MM.1S (cell line): ENCODE measurements around the gene ARFRP1.

Source experiments
- DNase-seq: peaks from one replicate; pipeline ENCODE4 v3.0.0-alpha.2; 2015
- H2AFZ ChIP-seq: fragments of 300-600 bp; sonication (generic); 2 replicates; pipeline ENCODE4 v1.6.0; 2016; ENCODE audit warnings: antibody characterized with exemption, low read length
- H3F3A ChIP-seq: fragments of 300-600 bp; sonication (generic); 2 replicates; pipeline ENCODE4 v1.6.1; 2016; ENCODE audit warnings: mild to moderate bottlenecking, antibody characterized with exemption, low read length, moderate library complexity, mixed read lengths; ENCODE audit not compliant: insufficient read depth
- H3K27ac ChIP-seq: fragments of 300-600 bp; sonication (generic); 2 replicates; pipeline ENCODE4 v1.5.1; 2016; ENCODE audit warnings: mild to moderate bottlenecking, low read length
- H3K27me3 ChIP-seq: fragments of 300-600 bp; sonication (generic); replicated peaks from 2 replicates; pipeline ENCODE4 v1.6.0; 2016; ENCODE audit warnings: low read length; ENCODE audit not compliant: insufficient read depth
- H3K36me3 ChIP-seq: fragments of 300-600 bp; sonication (generic); replicated peaks from 2 replicates; pipeline ENCODE4 v1.6.1; 2016; ENCODE audit warnings: mild to moderate bottlenecking, low read length, mixed read lengths; ENCODE audit not compliant: insufficient read depth
- H3K4me1 ChIP-seq: fragments of 300-600 bp; sonication (generic); 2 replicates; pipeline ENCODE4 v1.6.1; 2016; ENCODE audit warnings: low read length, mixed read lengths
- H3K4me2 ChIP-seq: fragments of 300-600 bp; sonication (generic); 2 replicates; pipeline ENCODE4 v1.6.0; 2016; ENCODE audit warnings: low read depth, low read length
- H3K4me3 ChIP-seq: fragments of 300-600 bp; sonication (generic); 2 replicates; pipeline ENCODE4 v1.5.1; 2016; ENCODE audit warnings: low read length, mixed read lengths
- H3K79me2 ChIP-seq: fragments of 300-600 bp; sonication (generic); 2 replicates; pipeline ENCODE4 v1.6.1; 2016; ENCODE audit warnings: mixed run types, low read length, mixed read lengths
- H3K9ac ChIP-seq: fragments of 300-600 bp; sonication (generic); 2 replicates; pipeline ENCODE4 v1.6.1; 2016; ENCODE audit warnings: low read length, mixed read lengths
- H3K9me2 ChIP-seq: fragments of 300-600 bp; sonication (generic); replicated peaks from 2 replicates; pipeline ENCODE4 v1.6.1; 2016; ENCODE audit warnings: mild to moderate bottlenecking, low read length, mixed read lengths; ENCODE audit not compliant: insufficient read depth
- H3K9me3 ChIP-seq: fragments of 300-600 bp; sonication (generic); replicated peaks from 2 replicates; pipeline ENCODE4 v1.6.1; 2016; ENCODE audit warnings: mild to moderate bottlenecking, low read length, mixed read lengths; ENCODE audit not compliant: insufficient read depth
- H4K20me1 ChIP-seq: fragments of 300-600 bp; sonication (generic); 2 replicates; pipeline ENCODE4 v1.6.1; 2016; ENCODE audit warnings: mild to moderate bottlenecking, low read length, moderate library complexity, mixed read lengths; ENCODE audit not compliant: insufficient read depth
- CTCF ChIP-seq: fragments of 300-600 bp; sonication (generic); IDR thresholded peaks from 2 replicates; pipeline ENCODE4 v1.5.1; 2016; ENCODE audit warnings: antibody characterized with exemption, low read length, mixed read lengths
- EZH2 ChIP-seq: fragments of 300-600 bp; sonication (generic); optimal IDR thresholded peaks from 2 replicates; pipeline ENCODE3; 2017; ENCODE audit warnings: low read depth, mild to moderate bottlenecking, antibody characterized with exemption, low read length, mixed read lengths
- EZH2phosphoT487 ChIP-seq: fragments of 300-600 bp; sonication (generic); IDR thresholded peaks from 2 replicates; pipeline ENCODE4 v1.6.1; 2018; ENCODE audit warnings: antibody characterized with exemption, low read length

The ARFRP1 gene

GRCh38 chr20:63754008-63754407 lies 46.2 kb upstream of the ARFRP1 start:
- Histone ChIP-seq H3K4me3 (no peak overlapping the region), H3K4me1 (no peaks in the 10 kb centered on the region), H2AFZ (no peak overlapping the region), H3K4me2 (no peak overlapping the region), H3K27ac (no peak overlapping the region), H3K9me3 (no peaks in the 10 kb centered on the region), H3F3A (no peaks in the 10 kb centered on the region), H3K9me2 (no peaks in the 10 kb centered on the region), H4K20me1 (no peaks in the 10 kb centered on the region), H3K79me2 (no peaks in the 10 kb centered on the region), H3K36me3 (no peaks in the 10 kb centered on the region), H3K27me3 (peaks cover 75% of the 10 kb centered on the region), H3K9ac (no peak overlapping the region)
- no peak for TF ChIP-seq CTCF
- TF ChIP-seq EZH2phosphoT487: no peak
- no peak for TF ChIP-seq EZH2
- no peak for DNase-seq

GRCh38 chr20:63753381-63753780 lies 45.6 kb upstream of the ARFRP1 start:
- Histone ChIP-seq H3K9ac (no peak overlapping the region), H3F3A (no peaks in the 10 kb centered on the region), H3K9me3 (no peaks in the 10 kb centered on the region), H2AFZ (no peak overlapping the region), H3K27me3 (peaks cover 72% of the 10 kb centered on the region), H4K20me1 (no peaks in the 10 kb centered on the region), H3K4me1 (no peaks in the 10 kb centered on the region), H3K27ac (no peak overlapping the region), H3K9me2 (no peaks in the 10 kb centered on the region), H3K79me2 (no peaks in the 10 kb centered on the region), H3K4me2 (no peak overlapping the region), H3K4me3 (no peak overlapping the region), H3K36me3 (no peaks in the 10 kb centered on the region)
- no peak for DNase-seq
- no peak for TF ChIP-seq EZH2phosphoT487
- TF ChIP-seq CTCF: no peak
- no peak for TF ChIP-seq EZH2

GRCh38 chr20:63752411-63753101 lies 44.8 kb upstream of the ARFRP1 start:
- H4K20me1 ChIP-seq: no peaks in the 10 kb centered on the region
- DNase-seq: no peak
- no peaks in the 10 kb centered on the region for H3K36me3 ChIP-seq
- TF ChIP-seq CTCF (no peak), EZH2phosphoT487 (no peak), EZH2 (no peak)
- no peak overlapping the region for H3K27ac ChIP-seq
- H3K4me2 ChIP-seq: no peak overlapping the region
- H3K27me3 ChIP-seq: peaks cover 64% of the 10 kb centered on the region
- no peak overlapping the region for H3K9ac ChIP-seq
- no peaks in the 10 kb centered on the region for H3K79me2 ChIP-seq
- H2AFZ ChIP-seq: no peak overlapping the region
- H3K4me3 ChIP-seq: no peak overlapping the region
- H3K9me2 ChIP-seq: no peaks in the 10 kb centered on the region
- no peaks in the 10 kb centered on the region for H3F3A ChIP-seq
- no peaks in the 10 kb centered on the region for H3K9me3 ChIP-seq
- H3K4me1 ChIP-seq: no peaks in the 10 kb centered on the region
